Measurements from ENCODE around the gene SURF6. TPM values are rescaled to one million over a fixed set of nuclear protein-coding genes. Genes with fewer than 3 reads are reported as not detected.

The SURF6 gene
- total RNA-seq, 1 experiment from 2014 or later, result 56.3 TPM

- Histone ChIP-seq H3K4me1 (ENCODE audit: insufficient read depth, low read length) (no peaks in the 10 kb centered on the region), H2BK5ac (ENCODE audit: insufficient read length, low read length) (no peak overlapping the region), H2BK120ac (ENCODE audit: low read depth, low read length, poor library complexity, severe bottlenecking) (no peak overlapping the region), H3K9me3 (ENCODE audit: control insufficient read depth, low read depth, low read length) (no peaks in the 10 kb centered on the region), H3K79me1 (ENCODE audit: insufficient read depth, low read depth, low read length, poor library complexity, severe bottlenecking) (no peaks in the 10 kb centered on the region), H3K56ac (ENCODE audit: insufficient read length, low read depth, low read length) (no peak overlapping the region), H3K18ac (ENCODE audit: insufficient read length, low read depth, low read length) (no peak overlapping the region), H3K27ac (ENCODE audit: insufficient read length, low read depth, low read length) (no peak overlapping the region), H3K27me3 (ENCODE audit: insufficient read depth, low read length) (no peaks in the 10 kb centered on the region), H3K14ac (ENCODE audit: insufficient read depth, low read length) (no peak overlapping the region), H2BK20ac (ENCODE audit: low read depth, low read length, poor library complexity, severe bottlenecking) (no peak overlapping the region), H3K23me2 (ENCODE audit: insufficient read length, low read depth, low read length, poor library complexity, severe bottlenecking) (peaks cover 3% of the 10 kb centered on the region), H4K20me1 (ENCODE audit: control insufficient read depth, insufficient read depth, insufficient read length) (no peaks in the 10 kb centered on the region), H4K91ac (ENCODE audit: insufficient read length, low read depth, low read length) (no peak overlapping the region), H2AFZ (ENCODE audit: low read length) (no peak overlapping the region), H2BK12ac (ENCODE audit: insufficient read length, low read depth, low read length) (no peak overlapping the region), H2BK15ac (ENCODE audit: low read depth, low read length) (no peak overlapping the region), H3K4ac (ENCODE audit: low read depth, low read length) (no peak overlapping the region), H3K4me2 (ENCODE audit: insufficient read depth, insufficient read length, low read length) (no peak overlapping the region), H3K23ac (ENCODE audit: insufficient read length, low read depth, low read length) (no peak overlapping the region), H3T11ph (ENCODE audit: low read length) (no peak overlapping the region), H3K9ac (ENCODE audit: extremely low read depth, insufficient read length, low read length) (no peak overlapping the region), H4K8ac (replicated peaks; ENCODE audit: insufficient read length, low read depth, low read length) (no peak overlapping the region), H3K79me2 (ENCODE audit: insufficient read depth, low read length) (peaks cover 2% of the 10 kb centered on the region; the same call in 1 of the 2 replicates), H2AK5ac (ENCODE audit: insufficient read length, low read length) (no peak overlapping the region), H4K5ac (ENCODE audit: insufficient read length, low read depth, low read length) (no peak overlapping the region)
- peaks cover 45 to 82% (median 68%) of the 10 kb centered on the region in 3 experiments for H3K36me3 Mint-ChIP-seq (ENCODE audit: insufficient read depth in 1 of 3, low read depth in 3 of 3)
- no peaks in the 10 kb centered on the region; the same call in 1 of the 2 replicates for H3K27me3 Mint-ChIP-seq (ENCODE audit: low read depth)
- no peak overlapping the region for H3K27ac Mint-ChIP-seq
- TF ChIP-seq CTCF (conservative IDR thresholded peaks at IDR 0.05), result no peak
- WGBS (ENCODE audit: extremely low coverage, insufficient read length, low lambda C conversion rate), result no CpG with 5 or more reads among the region's 3 CpGs
- H3K9me3 Mint-ChIP-seq, result peaks cover 0 to 3% of the 10 kb centered on the region in 2 experiments; a peak in 1 of 5 replicates
- no peak for DNase-seq
- no peak overlapping the region for H3K4me3 Mint-ChIP-seq
- H3K4me1 Mint-ChIP-seq, result peaks cover 3 to 9% of the 10 kb centered on the region in 2 experiments; a peak in 3 of 4 replicates
Measured at GRCh38 chr9:133340256-133340655, 4.3 kb upstream of the SURF6 start.

Data from H9 (cell line).